GM18870 (cell line): ENCODE results near the gene HNRNPA2B1.
"Not testable (repeated sequence)": the region's sequence is repeated elsewhere in the genome, so short reads cannot be mapped to it uniquely, and the experiment has no call there.

Experiments
- ATAC-seq: cut with Tn5 transposase; IDR thresholded peaks from one replicate; pipeline ENCODE4 v1.9.1; 2021; ENCODE audit warnings: moderate library complexity; ENCODE audit not compliant: unreplicated experiment

HNRNPA2B1 gene

DNA sequence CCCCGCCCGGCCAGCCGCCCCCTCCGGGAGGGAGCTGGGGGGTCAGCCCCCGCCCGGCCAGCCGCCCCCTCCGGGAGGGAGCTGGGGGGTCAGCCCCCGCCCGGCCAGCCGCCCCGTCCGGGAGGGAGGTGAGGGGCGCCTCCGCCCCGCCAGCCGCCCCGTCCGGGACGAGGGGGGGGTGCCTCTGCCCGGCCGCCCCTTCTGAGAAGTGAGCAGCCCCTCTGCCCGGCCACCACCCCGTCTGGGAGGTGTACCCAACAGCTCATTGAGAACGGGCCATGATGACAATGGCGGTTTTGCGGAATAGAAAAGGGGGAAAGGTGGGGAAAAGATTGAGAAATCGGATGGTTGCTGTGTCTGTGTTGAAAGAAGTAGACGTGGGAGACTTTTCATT, 52.2 kb downstream of the HNRNPA2B1 start:
- not testable (repeated sequence) for ATAC-seq

DNA sequence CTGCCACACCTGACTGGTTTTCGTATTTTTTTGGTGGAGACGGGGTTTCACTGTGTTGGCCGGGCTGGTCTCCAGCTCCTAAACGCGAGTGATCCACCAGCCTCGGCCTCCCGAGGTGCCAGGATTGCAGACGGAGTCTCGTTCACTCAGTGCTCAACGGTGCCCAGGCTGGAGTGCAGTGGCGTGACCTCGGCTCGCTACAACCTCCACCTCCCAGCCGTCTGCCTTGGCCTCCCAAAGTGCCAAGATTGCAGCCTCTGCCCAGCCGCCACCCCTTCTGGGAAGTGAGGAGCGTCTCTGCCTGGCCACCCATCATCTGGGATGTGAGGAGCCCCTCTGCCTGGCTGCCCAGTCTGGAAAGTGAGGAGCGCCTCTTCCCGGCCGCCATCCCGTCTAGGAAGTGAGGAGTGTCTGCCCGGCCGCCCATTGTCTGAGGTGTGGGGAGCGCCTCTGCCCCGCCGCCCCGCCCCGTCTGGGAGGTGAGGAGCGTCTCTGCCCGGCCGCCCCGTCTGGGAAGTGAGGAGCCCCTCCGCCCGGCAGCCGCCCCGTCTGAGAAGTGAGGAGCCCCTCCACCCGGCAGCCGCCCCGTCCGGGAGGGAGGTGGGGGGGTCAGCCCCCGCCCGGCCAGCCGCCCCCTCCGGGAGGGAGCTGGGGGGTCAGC, 52.8 kb downstream of the HNRNPA2B1 start:
- not testable (repeated sequence) for ATAC-seq

DNA sequence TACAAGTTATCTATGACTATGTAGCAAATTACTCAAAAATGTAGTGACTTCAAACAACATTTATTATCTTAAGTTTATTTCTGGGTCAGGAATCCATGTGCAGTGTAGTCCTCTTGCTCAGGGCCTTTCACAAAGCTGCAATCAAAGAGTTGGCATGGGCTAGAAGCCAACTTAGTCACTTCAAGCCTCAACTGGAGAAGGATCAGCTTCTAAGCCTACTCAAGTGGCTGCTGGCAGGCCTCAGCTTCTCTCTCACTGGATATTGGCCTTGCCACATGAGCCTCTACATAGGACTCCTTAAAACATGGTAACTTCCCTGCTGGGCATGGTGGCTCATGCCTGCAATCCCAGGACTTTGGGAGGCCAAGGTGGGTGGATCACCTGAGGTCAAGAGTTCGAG, 53.5 kb downstream of the HNRNPA2B1 start:
- ATAC-seq, result no peak

DNA sequence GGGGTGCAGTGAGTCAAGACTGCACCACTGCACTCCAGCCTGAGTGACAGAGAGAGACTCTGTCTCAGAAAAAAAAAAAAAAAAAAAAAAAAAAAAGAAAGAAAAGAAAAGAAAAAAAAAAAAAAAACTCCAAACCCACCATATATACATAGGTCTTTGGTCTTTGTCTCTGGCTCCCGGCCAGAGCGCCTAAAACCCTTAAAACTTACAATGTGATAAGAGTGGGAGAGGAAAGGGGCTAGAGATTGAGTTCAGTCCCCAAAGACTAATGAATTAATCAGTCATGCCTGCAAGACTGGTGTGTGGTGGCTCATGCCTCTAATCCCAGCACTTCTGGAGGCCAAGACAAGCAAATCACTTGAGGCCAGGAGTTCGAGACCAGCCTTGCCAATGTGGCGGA, 55.3 kb downstream of the HNRNPA2B1 start:
- ATAC-seq, result no peak

DNA sequence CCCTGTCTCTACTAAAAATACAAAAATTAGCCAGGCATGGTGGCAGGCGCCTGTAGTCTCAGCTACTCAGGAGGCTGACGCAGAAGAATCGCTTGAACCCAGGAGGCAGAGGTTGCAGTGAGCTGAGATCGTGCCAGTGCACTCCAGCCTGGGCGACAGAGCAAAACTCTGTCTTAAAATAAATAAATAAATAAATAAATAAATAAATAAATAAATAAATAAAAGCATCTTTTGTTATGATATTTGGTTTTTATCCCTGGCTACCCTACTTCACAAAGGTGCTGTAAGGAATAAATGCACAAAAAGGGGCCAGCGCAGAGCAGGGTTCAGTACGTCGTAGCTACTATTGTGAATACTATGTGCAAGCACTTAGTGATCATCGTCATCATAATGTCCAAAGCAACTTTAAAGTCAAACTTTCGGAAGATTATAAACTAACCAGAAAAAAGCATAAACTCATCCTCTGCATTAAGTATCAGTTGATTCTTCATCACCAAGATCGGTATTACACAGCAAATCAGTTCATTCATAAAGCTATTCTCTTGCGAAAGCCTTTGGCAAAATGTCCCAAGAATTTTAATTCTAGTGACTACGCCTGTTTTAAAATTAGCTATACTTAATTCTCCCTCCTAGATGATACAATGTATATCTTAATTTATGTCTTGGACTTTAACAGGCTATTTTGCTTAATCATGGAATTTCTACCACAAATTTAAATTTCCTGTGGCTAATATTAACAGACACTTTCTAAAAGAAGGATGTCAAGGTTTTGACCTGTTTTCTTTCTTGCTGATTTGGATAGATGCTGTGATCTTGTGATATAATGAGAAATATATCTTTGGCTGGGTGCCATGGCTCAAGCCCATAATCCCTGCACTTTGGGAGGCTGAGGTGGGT, 56.1 kb downstream of the HNRNPA2B1 start:
- no peak for ATAC-seq

- no peak for ATAC-seq
Observed at GRCh38 chr7:26143298-26144048, 57.1 kb downstream of the HNRNPA2B1 start.

DNA sequence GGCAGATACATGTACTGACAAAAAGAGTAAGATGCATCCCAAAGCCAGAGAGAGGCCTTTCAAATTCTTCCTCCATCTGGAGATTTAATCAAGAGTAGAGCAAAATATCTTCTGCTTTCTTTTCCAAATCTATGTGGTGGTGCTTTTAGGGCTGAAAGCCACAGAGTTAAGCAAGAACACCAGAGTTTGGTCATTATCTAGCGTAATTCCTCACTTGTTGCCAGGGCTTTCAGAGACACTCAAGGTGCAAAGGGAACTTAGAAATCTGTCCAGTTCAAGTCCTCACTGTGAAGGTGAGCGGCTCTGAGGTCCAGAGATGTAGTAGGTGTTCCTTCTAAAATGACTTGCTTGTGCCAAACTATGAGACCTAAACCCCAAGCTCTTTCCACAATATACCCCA, 59.5 kb downstream of the HNRNPA2B1 start:
- no peak for ATAC-seq

DNA sequence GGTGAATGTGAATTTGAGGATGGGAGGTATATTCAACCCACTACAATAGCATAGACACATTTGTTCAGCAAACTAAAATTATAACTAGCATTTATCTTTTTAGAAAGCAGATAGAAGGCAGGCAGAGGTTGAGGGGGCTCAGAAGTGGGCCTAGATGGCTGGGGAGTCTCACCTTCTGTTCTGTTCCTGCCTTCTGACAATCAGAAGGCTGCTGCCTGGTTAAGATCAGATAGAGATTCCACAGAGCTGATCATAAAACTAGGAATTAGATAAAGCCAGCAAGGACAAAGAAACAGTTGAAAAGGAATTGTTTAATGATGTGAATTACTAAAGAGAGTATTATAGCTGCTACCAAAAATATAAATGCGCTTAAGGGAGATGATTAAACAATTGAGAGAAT, 60.2 kb downstream of the HNRNPA2B1 start:
- no peak for ATAC-seq
